ENCODE results near the gene SLC12A8.

The SLC12A8 gene

DNA sequence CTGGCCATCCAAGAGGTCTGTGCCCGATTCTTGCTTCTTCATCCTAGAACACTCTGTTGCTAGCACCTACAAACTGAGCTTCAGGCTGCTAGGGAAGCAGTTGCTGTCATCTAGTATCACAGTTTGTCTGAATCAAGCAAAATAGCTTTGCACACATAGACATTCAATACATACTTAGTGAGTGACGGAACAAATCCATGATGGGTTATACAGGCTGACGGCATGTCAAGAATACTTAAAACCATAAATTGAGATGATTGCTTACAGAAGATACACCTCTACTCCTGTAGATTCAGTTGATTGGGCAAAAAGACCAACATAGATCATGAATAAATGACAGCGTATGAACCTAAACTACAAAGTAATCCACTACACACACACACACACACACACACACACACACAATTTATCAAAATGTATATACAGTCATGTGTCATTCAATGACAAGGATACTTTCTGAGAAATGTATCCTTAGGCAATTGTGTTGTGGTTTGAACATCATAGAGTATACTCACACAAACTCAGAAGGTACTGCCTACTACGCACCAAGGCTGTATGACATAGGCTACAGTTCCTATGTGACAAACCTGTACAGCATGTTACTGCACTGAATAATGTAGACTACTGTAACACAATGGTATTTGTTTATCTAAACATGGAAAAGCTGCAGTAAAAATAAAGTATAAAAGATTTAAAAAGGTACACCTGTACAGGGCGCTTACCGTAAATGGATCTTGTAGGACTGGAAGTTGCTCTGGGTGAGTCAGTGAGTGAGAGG is 142.4 kb downstream of the SLC12A8 start:
- no peak for DNase-seq

GRCh38 chr3:125069452-125069851 is 143.1 kb downstream of the SLC12A8 start:
- no peak for DNase-seq

GRCh38 chr3:125068265-125068664 is 144.3 kb downstream of the SLC12A8 start:
- DNase-seq, result no peak

GRCh38 chr3:125067225-125067624 is 145.3 kb downstream of the SLC12A8 start:
- DNase-seq, result no peak

GRCh38 chr3:125062904-125063618 is 149.5 kb downstream of the SLC12A8 start:
- DNase-seq, result no peak

DNA sequence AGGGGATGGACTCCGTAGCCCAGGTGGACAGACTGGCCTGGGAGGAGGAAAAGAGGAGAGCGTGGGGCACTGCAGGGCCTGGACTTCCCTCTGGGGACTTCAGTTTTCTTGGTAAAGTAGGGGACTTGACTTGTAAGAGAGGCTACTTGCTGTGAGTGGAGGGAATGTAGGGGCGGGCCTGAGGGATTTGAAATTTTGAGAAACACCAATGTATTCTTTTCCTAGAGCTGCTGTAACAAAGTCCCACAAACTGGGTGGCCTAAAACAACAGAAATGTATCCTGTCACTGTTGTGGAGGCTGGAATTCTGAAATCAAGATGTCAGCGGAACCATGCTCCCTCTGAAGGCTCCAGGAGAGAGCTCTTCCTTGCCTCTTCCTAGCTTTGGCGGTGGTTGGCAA is 150.9 kb downstream of the SLC12A8 start:
- DNase-seq, result no peak

DNA sequence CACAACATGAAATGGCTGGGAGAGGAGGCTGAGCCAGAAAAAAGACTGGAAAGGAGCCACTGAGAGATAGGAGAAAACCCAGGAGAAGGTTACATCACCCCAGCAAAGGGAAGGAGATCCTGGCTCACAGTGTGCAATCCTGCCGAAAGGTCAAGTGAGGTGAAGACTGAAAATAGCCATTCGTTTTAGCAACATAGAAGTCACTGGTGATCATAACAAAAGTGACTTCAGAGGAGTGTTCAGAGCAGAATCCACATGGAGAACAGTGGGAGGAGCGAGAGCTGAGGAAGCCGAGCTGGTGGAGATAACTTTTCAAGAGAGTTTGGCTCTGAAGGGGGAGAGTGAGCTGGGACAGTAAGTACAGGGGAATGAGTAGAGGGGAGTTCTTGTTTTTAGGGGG is 151.4 kb downstream of the SLC12A8 start:
- DNase-seq, result no peak

DNA sequence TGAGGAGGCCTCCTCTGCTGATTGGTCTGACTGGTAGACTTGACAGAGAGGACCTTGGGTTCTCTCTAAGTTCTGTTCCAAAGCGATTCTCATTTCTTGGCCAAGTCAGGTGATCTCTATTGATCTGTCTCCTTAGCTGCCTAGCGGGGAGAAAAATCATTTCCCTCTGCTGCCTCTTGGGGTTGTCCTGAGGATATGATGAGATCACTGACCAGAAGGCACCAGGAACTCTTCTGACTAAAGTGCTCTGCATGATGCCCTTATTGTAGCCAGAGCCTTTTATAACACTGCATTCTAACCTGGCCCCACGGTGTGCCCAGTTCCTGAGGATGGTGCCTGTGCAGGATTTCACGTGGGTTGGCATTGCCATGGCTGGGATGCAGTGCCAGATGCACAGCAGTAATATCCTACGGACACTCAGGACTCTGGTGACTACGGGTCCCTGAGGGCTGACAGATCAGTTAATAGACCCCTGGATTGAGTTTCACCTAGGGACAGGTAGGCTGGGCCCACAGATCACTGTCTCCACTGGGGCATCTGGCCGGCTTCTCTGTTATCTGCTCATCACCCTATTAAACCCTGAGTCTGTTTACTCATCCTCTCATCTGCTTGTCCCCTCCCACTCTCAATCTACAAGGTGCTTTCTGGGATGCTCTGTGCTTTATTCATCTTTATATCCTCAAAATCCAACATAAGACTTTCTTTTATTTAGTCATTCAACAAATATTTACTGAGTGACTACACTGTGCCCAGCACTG is 152.9 kb downstream of the SLC12A8 start:
- no peak for DNase-seq

GRCh38 chr3:125058959-125059358 is 153.6 kb downstream of the SLC12A8 start:
- no peak for DNase-seq

- no peak for DNase-seq
These were observed 154.0 kb downstream of the SLC12A8 start for GRCh38 chr3:125058529-125058928.

DNA sequence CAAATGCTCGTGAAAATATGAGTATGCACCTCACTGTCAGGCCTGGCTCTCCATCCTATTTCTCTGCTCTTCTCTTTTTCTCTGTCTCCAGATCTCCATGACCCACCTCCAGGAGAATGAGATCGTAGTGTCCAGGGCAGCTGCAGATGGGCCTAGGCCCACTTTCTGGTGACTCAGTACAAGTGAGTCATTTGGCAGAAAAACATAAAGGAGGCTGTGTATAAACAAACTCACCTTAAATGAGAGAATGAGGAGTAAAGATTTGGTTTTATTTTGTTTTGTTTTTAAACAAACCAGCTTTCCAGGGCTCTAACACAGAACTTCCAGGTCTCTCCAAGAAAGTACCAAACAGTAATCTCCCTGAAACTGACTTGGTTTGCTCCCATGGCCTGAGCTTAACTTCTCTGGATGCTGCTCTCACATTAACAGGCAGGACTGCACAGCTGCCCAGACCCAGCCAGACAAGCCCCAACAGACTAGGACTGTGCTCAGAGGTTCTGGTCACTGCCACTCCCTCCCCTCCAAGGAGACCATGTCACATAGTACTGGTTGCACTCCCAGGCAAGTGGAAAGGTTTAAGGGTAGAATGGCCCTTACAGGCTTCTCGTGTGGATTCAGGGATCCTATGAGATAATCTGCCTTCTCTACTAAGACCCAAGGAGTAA is 155.2 kb downstream of the SLC12A8 start:
- DNase-seq, result no peak

- DNase-seq, result peak; percentile 85
These were observed 156.4 kb downstream of the SLC12A8 start, which contains the start of gene HEG1 for GRCh38 chr3:125055913-125056745. Gene HEG1, minus strand, starts transcription at chr3:125055997. Its CDS starts 107 bp downstream, at chr3:125055890.

DNA sequence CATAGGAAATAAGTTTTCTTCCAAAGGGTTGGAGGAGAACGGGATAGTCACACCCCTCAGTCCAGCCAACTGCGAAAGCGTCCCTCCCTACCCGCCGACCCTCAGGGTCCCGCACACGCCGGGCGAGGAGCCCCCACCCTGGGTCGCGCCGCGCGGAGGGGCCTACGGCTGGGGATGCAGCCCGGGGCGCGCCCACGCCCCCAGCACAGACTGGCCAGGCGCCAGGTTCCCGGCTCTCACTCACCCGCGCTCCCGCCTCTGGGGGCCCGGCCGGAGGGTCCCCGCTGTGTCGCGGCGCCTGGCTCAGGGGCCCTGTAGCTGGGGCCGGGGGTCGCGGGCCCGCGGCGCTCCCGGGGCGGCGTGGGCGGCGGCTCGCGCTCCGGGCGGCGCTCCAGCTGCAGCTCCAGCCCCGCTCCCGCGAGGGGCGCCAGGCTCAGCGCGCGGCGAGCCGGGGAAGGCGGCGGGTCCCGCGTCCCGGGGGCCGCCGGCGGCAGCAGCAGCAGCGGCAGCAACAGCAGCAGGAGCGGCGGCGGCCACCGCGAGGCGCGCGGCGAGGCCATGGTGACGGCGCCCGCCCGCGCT is 157.1 kb downstream of the SLC12A8 start:
- peak; percentile 49 for DNase-seq

- peak; percentile 25 for DNase-seq
These were observed 157.9 kb downstream of the SLC12A8 start for GRCh38 chr3:125054449-125055329.

DNA sequence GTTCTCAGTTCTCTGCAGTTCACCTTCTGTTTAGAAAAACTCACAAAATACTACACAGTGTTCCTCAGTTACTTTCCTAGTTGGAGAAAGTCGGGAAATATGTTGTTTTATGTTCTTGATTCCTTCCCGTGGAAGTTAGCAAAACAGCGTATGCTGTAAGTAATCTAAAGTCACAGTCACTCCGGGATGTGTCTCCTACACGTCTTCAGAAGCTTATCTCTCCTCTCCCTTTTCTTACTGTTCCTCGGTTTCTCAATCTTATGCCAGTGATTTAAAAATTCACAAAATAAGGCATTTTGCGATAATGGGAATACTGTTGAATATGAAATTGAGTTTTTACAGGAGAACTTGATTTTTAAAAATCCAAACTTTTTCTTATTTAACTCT is 158.5 kb downstream of the SLC12A8 start:
- DNase-seq, result no peak

DNA sequence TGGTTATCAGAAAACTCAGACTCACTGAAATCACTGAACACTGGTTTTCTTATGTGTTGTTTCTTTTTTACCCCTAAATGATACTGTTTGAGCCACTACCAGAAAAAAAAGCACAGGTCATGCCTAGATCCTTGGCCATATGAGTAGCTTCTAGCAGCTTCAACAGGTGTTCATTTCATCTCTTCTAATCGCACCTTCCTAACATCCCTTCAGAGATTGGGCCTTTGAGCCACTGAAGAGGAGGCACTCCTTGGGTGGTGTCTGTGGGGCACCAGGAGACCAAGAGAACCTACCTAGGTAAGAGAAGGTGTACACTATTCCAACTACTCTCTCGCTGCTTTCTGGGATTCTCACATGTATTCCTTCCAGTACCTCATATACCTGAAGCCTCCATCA is 159.2 kb downstream of the SLC12A8 start:
- no peak for DNase-seq

DNA sequence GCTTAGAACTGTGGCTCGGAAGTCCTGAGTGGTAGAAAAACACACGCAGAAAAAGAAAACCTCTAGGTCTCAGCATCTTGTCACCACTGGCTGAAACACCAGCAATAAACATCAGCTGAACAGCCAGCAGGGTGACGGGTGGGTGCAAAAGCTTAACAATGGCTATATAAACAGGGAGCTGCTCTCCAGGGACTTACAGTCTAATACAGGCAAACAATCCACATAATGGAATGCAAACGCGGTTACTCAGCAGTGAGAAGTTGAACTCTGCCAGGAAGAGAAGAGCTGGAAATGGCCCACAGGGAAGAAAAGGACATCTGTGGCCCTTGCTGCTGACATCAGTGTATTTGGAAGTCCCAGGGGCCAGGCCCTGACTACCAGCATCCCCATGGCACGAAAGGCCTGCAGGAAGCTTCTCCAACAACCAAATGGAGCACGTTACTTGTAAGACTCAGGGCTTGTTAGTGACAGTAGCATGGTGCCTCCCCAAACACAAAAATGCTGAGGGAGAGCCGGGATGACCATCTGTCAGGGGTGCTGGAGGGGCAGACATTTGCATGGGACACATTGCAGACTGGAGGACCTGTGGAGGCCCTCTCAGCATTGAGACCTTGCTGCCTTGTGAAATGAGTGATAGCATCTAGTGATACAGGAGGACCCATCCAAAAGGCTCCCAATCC is 159.8 kb downstream of the SLC12A8 start:
- no peak for DNase-seq

- peak; percentile 77 for DNase-seq
These were observed 160.6 kb downstream of the SLC12A8 start for GRCh38 chr3:125051715-125052581.

DNA sequence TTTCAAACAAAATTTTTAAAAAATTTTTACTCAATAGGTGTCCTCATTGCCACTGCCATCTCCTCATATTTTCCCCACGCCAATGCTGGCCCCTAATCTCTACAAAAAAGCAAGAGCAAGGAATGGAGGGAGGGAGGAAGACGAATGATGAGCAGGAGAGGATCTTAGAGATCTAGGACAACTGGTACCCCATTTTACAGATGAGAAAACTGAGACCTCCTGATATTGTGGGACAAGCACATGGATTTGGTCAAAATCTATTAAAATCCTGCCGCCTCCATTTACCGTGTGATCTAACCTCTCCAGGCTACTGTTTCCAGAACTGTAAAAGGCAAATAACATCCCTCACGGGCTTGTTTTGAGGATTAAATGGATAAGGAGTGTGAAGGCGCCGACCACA is 161.3 kb downstream of the SLC12A8 start:
- no peak for DNase-seq
